Natural killer cell treated with Interleukin-12 subunit alpha and Interleukin-12 subunit beta and Interleukin-15 and Interleukin-18, amount 100 ng/mL, for 72 hours (primary cell): Measurements from ENCODE around the gene PCDHB10. TPM values are rescaled to one million over a fixed set of nuclear protein-coding genes. Genes with fewer than 3 reads are reported as not detected.

Source experiments
- ATAC-seq, 2 donors: fragments of 150-1000 bp; cut with Tn5 transposase in 1 of 2; sonication (Bioruptor Pico), chemical (Tn5 transposase) in 1 of 2; 2 replicates each; pipeline ENCODE4 v1.10.0; 2021
- DNase-seq: peaks from one replicate; pipeline ENCODE4 v3.0.0; 2022; ENCODE audit warnings: low spot score
- H3K27ac Mint-ChIP-seq, 2 donors: 1 replicate in 1 of 2; 2 replicates in 1 of 2; pipeline ENCODE4 v1.8.0; 2022; ENCODE audit warnings: mixed read lengths in 2 of 2, mild to moderate bottlenecking in 1 of 2, moderate library complexity in 1 of 2
- H3K27me3 Mint-ChIP-seq, 2 donors: 1 replicate in 1 of 2; 2 replicates in 1 of 2; pipeline ENCODE4 v1.8.0; 2022; ENCODE audit warnings: mixed read lengths in 2 of 2
- H3K36me3 Mint-ChIP-seq: one replicate; pipeline ENCODE4 v1.8.0; 2022; ENCODE audit warnings: mixed read lengths
- H3K4me1 Mint-ChIP-seq, 2 donors: 1 replicate in 1 of 2; 2 replicates in 1 of 2; pipeline ENCODE4 v1.8.0; 2022; ENCODE audit warnings: low read depth in 2 of 2, mixed read lengths in 2 of 2, mild to moderate bottlenecking in 1 of 2
- H3K4me3 Mint-ChIP-seq: one replicate; pipeline ENCODE4 v1.8.0; 2022; ENCODE audit warnings: mixed read lengths
- H3K9me3 Mint-ChIP-seq: 2 replicates; pipeline ENCODE4 v1.8.0; 2022; ENCODE audit warnings: mixed read lengths
- total RNA-seq, 2 donors: library from RNA; stranded (reverse); gene quantifications; one replicate each; pipeline ENCODE4 v1.2.3, GENCODE V29; 2022

The PCDHB10 gene
- total RNA-seq, 2 donors from 2014 or later: not detected

- Mint-ChIP-seq H3K9me3 (peaks cover 15% of the 10 kb centered on the region), H3K36me3 (peaks cover 31% of the 10 kb centered on the region), H3K27ac (no peak overlapping the region), H3K27me3 (peaks cover 0 to 19% of the 10 kb centered on the region in 2 donors), H3K4me1 (no peaks in the 10 kb centered on the region), H3K4me3 (no peak overlapping the region)
- ATAC-seq (no peak), DNase-seq (no peak)
Observed at GRCh38 chr5:141236516-141237313, 44.6 kb downstream of the PCDHB10 start.

- H3K4me1 Mint-ChIP-seq: no peaks in the 10 kb centered on the region
- peaks cover 17% of the 10 kb centered on the region for H3K9me3 Mint-ChIP-seq
- DNase-seq (no peak), ATAC-seq (no peak)
- peaks cover 0 to 18% of the 10 kb centered on the region in 2 donors for H3K27me3 Mint-ChIP-seq
- H3K4me3 Mint-ChIP-seq: no peak overlapping the region
- no peak overlapping the region for H3K27ac Mint-ChIP-seq
- peaks cover 37% of the 10 kb centered on the region for H3K36me3 Mint-ChIP-seq
Observed at GRCh38 chr5:141241496-141241895, 49.3 kb downstream of the PCDHB10 start.

Other genes with a start within 250 kb of the PCDHB10 start
- not detected for gene PCDHAC2, start 225.9 kb upstream of the PCDHB10 start, total RNA-seq
- not detected for gene PCDHB1, start 141.0 kb upstream of the PCDHB10 start, total RNA-seq
- not detected for gene PCDHB2, start 97.7 kb upstream of the PCDHB10 start, total RNA-seq
- gene PCDHB3, start 91.9 kb upstream of the PCDHB10 start, total RNA-seq: not detected
- not detected for gene PCDHB4, start 70.5 kb upstream of the PCDHB10 start, total RNA-seq
- not detected for gene PCDHB5, start 57.1 kb upstream of the PCDHB10 start, total RNA-seq
- not detected for gene PCDHB6, start 42.3 kb upstream of the PCDHB10 start, total RNA-seq
- not detected for gene PCDHB7, start 19.7 kb upstream of the PCDHB10 start, total RNA-seq
- not detected for gene PCDHB8, start 14.6 kb upstream of the PCDHB10 start, total RNA-seq
- gene PCDHB16, start 10.0 kb upstream of the PCDHB10 start, total RNA-seq: not detected
- under 1 TPM in 1 of 2 donors, not detected in 1; 0.17 TPM for gene PCDHB9, start 5.2 kb upstream of the PCDHB10 start, total RNA-seq
- gene PCDHB11, start 7.3 kb downstream of the PCDHB10 start, total RNA-seq: not detected
- not detected for gene PCDHB12, start 16.4 kb downstream of the PCDHB10 start, total RNA-seq
- gene PCDHB13, start 21.6 kb downstream of the PCDHB10 start, total RNA-seq: under 1 TPM in 1 of 2 donors, not detected in 1; 0.10 TPM
- not detected for gene PCDHB14, start 31.0 kb downstream of the PCDHB10 start, total RNA-seq
- gene PCDHB15, start 53.0 kb downstream of the PCDHB10 start, total RNA-seq: not detected
- gene SLC25A2, start 111.7 kb downstream of the PCDHB10 start, total RNA-seq: 1 to 10 TPM in 1 of 2 donors, under 1 TPM in 1; 0.67 to 2.2 TPM
- 10 to 100 TPM; 52.5 to 63.5 TPM for gene TAF7, start 128.4 kb downstream of the PCDHB10 start, total RNA-seq
- gene PCDHGA1, start 138.2 kb downstream of the PCDHB10 start, total RNA-seq: under 1 TPM in 1 of 2 donors, not detected in 1; 0.07 TPM
- gene PCDHGA2, start 146.4 kb downstream of the PCDHB10 start, total RNA-seq: not detected
- not detected for gene PCDHGA3, start 151.5 kb downstream of the PCDHB10 start, total RNA-seq
- gene PCDHGB1, start 157.7 kb downstream of the PCDHB10 start, total RNA-seq: under 1 TPM; 0.12 to 0.17 TPM
- gene PCDHGA4, start 162.7 kb downstream of the PCDHB10 start, total RNA-seq: under 1 TPM; 0.48 to 0.50 TPM
- under 1 TPM; 0.47 to 0.76 TPM for gene PCDHGB2, start 167.6 kb downstream of the PCDHB10 start, total RNA-seq
- under 1 TPM; 0.33 to 0.36 TPM for gene PCDHGA5, start 171.8 kb downstream of the PCDHB10 start, total RNA-seq
- gene PCDHGB3, start 177.9 kb downstream of the PCDHB10 start, total RNA-seq: under 1 TPM; 0.71 to 0.81 TPM
- gene PCDHGA6, start 181.5 kb downstream of the PCDHB10 start, total RNA-seq: under 1 TPM; 0.40 to 0.73 TPM
- gene PCDHGA7, start 190.4 kb downstream of the PCDHB10 start, total RNA-seq: under 1 TPM; 0.10 to 0.25 TPM
- gene PCDHGB4, start 195.3 kb downstream of the PCDHB10 start, total RNA-seq: under 1 TPM; 0.29 to 0.39 TPM
- gene PCDHGA8, start 200.3 kb downstream of the PCDHB10 start, total RNA-seq: under 1 TPM; 0.19 to 0.20 TPM
- gene PCDHGB5, start 205.6 kb downstream of the PCDHB10 start, total RNA-seq: 1 to 10 TPM; 1.7 to 2.8 TPM
- under 1 TPM; 0.71 to 0.92 TPM for gene PCDHGA9, start 210.4 kb downstream of the PCDHB10 start, total RNA-seq
- gene PCDHGB6, start 215.7 kb downstream of the PCDHB10 start, total RNA-seq: 1 to 10 TPM in 1 of 2 donors, under 1 TPM in 1; 0.89 to 1.1 TPM
- gene PCDHGA10, start 220.6 kb downstream of the PCDHB10 start, total RNA-seq: 1 to 10 TPM in 1 of 2 donors, under 1 TPM in 1; 0.67 to 1.2 TPM
- under 1 TPM; 0.33 to 0.95 TPM for gene PCDHGB7, start 225.3 kb downstream of the PCDHB10 start, total RNA-seq
- under 1 TPM; 0.33 to 0.55 TPM for gene PCDHGA11, start 228.7 kb downstream of the PCDHB10 start, total RNA-seq
- 1 to 10 TPM in 1 of 2 donors, under 1 TPM in 1; 0.69 to 1.4 TPM for gene PCDHGA12, start 238.2 kb downstream of the PCDHB10 start, total RNA-seq